Activated CD4-positive, alpha-beta T cell treated with anti-CD3 and anti-CD28 coated beads, Interleukin-2, amount 50 U/mL, for 48 hours (primary cell): ENCODE data around the gene NPHP4.

Source experiments
- DNase-seq, 2 experiments: peaks; one replicate each; pipeline ENCODE4 v3.0.0-alpha.2; 2020

NPHP4 gene

GRCh38 chr1:5888606-5889211 lies 103.5 kb downstream of the NPHP4 start:
- DNase-seq, result no peak

GRCh38 chr1:5887971-5888361 lies 104.3 kb downstream of the NPHP4 start:
- DNase-seq, result no peak

- DNase-seq, result no peak
Measured at GRCh38 chr1:5887349-5887970, 104.8 kb downstream of the NPHP4 start.

GRCh38 chr1:5886541-5887348 lies 105.5 kb downstream of the NPHP4 start:
- DNase-seq, result no peak

GRCh38 chr1:5886140-5886483 lies 106.1 kb downstream of the NPHP4 start:
- no peak for DNase-seq

- no peak for DNase-seq
Measured at GRCh38 chr1:5885471-5886139, 106.6 kb downstream of the NPHP4 start.

- no peak for DNase-seq
Measured at GRCh38 chr1:5884110-5884509, 108.1 kb downstream of the NPHP4 start.

- DNase-seq, result no peak
Measured at GRCh38 chr1:5883129-5884048, 108.8 kb downstream of the NPHP4 start.

- no peak for DNase-seq
Measured at GRCh38 chr1:5882367-5883128, 109.7 kb downstream of the NPHP4 start.

- DNase-seq, result no peak
Measured at GRCh38 chr1:5881526-5882222, 110.6 kb downstream of the NPHP4 start.

GRCh38 chr1:5880630-5881405 lies 111.4 kb downstream of the NPHP4 start:
- DNase-seq, result no peak

- no peak for DNase-seq
Measured at GRCh38 chr1:5879421-5879820, 112.8 kb downstream of the NPHP4 start.

- DNase-seq, result no peak
Measured at GRCh38 chr1:5878971-5879370, 113.3 kb downstream of the NPHP4 start.

GRCh38 chr1:5877683-5878530 lies 114.3 kb downstream of the NPHP4 start:
- DNase-seq, result no peak

- DNase-seq, result no peak
Measured at GRCh38 chr1:5877001-5877400, 115.2 kb downstream of the NPHP4 start.

GRCh38 chr1:5876094-5876650 lies 116.1 kb downstream of the NPHP4 start:
- DNase-seq, result no peak

GRCh38 chr1:5875345-5875910 lies 116.8 kb downstream of the NPHP4 start:
- no peak for DNase-seq

GRCh38 chr1:5874416-5875110 lies 117.7 kb downstream of the NPHP4 start:
- DNase-seq, result no peak
